NB4 (cell line): ENCODE data around the gene RP9.

Source experiments
- MYC ChIP-seq: IDR thresholded peaks from 2 replicates; pipeline ENCODE4 v1.6.1; 2011; ENCODE audit warnings: low read depth, low read length
- POLR2A ChIP-seq: IDR thresholded peaks from 2 replicates; pipeline ENCODE4 v1.6.1; 2011; ENCODE audit warnings: mild to moderate bottlenecking; ENCODE audit not compliant: insufficient read length; ENCODE audit errors: extremely low read depth
- TF ChIP-seq, protein P1 (sequence below): IDR thresholded peaks from one replicate; pipeline ENCODE4 v1.5.1; 2012; ENCODE audit warnings: low read depth, low read length
- TF ChIP-seq, protein P2 (sequence below): IDR thresholded peaks from 2 replicates; pipeline ENCODE4 v1.6.1; 2011; ENCODE audit warnings: low read depth, low read length

- TF ChIP-seq, protein P1, sequence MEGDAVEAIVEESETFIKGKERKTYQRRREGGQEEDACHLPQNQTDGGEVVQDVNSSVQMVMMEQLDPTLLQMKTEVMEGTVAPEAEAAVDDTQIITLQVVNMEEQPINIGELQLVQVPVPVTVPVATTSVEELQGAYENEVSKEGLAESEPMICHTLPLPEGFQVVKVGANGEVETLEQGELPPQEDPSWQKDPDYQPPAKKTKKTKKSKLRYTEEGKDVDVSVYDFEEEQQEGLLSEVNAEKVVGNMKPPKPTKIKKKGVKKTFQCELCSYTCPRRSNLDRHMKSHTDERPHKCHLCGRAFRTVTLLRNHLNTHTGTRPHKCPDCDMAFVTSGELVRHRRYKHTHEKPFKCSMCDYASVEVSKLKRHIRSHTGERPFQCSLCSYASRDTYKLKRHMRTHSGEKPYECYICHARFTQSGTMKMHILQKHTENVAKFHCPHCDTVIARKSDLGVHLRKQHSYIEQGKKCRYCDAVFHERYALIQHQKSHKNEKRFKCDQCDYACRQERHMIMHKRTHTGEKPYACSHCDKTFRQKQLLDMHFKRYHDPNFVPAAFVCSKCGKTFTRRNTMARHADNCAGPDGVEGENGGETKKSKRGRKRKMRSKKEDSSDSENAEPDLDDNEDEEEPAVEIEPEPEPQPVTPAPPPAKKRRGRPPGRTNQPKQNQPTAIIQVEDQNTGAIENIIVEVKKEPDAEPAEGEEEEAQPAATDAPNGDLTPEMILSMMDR = no peak
- no peak for TF ChIP-seq POLR2A
- TF ChIP-seq, protein P2, sequence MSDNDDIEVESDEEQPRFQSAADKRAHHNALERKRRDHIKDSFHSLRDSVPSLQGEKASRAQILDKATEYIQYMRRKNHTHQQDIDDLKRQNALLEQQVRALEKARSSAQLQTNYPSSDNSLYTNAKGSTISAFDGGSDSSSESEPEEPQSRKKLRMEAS = no peak
- no peak for TF ChIP-seq MYC
These were observed 36.0 kb downstream of the RP9 start for GRCh38 chr7:33073243-33073642.
